ENCODE results near the gene HHAT.

Gene HHAT

DNA sequence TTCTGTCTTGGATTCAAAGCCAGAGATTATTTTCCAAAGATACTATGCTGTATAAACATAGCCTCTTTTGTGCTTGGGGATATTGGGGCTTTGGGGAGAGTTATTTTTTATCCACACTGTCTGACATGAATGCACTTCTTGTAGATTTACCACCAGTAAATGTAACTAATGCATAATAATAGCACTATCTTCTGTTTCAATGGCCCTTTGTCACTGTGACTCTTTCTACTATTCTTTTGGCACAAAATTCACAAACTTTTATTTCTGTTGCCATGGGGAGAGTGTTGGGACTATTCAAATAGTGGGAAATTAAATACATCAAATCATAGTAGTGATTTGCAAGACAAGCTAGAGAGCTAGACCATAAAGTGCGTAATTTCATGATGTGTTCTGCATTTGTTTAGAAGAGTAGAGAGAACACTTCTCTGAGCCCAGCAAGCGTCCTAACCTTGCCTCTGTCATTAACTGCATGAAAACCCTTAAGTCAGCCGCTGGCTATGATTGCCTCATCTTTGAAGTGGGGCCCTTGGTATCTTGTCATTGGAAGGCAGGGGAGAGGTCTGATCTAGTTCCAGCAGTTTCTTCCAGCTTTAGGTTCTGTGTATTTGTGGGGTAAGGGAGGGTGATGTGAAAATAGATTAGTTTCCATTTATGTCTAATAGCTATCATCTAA lies 154.4 kb downstream of the HHAT start:
- Histone ChIP-seq H3K4me1 (no peaks in the 10 kb centered on the region), H3K36me3 (ENCODE audit: control insufficient read depth, insufficient read depth, low read length) (no peaks in the 10 kb centered on the region), H3K9ac (no peak overlapping the region), H3K27me3 (ENCODE audit: control insufficient read depth, insufficient read depth, low read length) (no peaks in the 10 kb centered on the region), H3K4me2 (ENCODE audit: low read length) (no peak overlapping the region), H3K79me2 (no peaks in the 10 kb centered on the region), H3K9me3 (ENCODE audit: control insufficient read depth, low read length) (no peaks in the 10 kb centered on the region), H3K27ac (no peak overlapping the region), H3K4me3 (ENCODE audit: low read depth, low read length) (no peak overlapping the region), H2AFZ (no peak overlapping the region)
- TF ChIP-seq, protein P1, sequence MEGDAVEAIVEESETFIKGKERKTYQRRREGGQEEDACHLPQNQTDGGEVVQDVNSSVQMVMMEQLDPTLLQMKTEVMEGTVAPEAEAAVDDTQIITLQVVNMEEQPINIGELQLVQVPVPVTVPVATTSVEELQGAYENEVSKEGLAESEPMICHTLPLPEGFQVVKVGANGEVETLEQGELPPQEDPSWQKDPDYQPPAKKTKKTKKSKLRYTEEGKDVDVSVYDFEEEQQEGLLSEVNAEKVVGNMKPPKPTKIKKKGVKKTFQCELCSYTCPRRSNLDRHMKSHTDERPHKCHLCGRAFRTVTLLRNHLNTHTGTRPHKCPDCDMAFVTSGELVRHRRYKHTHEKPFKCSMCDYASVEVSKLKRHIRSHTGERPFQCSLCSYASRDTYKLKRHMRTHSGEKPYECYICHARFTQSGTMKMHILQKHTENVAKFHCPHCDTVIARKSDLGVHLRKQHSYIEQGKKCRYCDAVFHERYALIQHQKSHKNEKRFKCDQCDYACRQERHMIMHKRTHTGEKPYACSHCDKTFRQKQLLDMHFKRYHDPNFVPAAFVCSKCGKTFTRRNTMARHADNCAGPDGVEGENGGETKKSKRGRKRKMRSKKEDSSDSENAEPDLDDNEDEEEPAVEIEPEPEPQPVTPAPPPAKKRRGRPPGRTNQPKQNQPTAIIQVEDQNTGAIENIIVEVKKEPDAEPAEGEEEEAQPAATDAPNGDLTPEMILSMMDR (IDR thresholded peaks at IDR 0.05), result no peak

DNA sequence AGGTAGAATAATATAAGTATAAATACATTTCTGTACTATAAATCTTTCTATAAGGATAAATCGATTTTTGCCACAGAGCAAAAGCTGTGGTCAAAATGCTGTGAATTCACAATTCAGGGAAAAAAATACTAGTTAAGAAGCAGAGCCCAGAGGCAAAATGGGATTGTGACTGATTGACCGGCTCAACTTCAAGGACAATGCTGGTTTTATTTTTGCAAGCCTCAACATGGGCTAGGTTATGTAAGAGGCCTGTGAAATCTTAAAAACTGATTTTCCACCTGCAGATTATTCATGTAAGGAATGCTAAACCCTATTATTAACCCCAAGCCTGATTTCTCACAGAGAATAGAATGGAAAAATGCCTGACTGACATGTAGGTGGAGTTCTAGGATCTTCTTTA lies 155.1 kb downstream of the HHAT start:
- H3K27ac ChIP-seq, result no peak overlapping the region
- H3K9ac ChIP-seq, result no peak overlapping the region
- TF ChIP-seq, protein P1 (IDR thresholded peaks at IDR 0.05), result no peak
- no peaks in the 10 kb centered on the region for H3K79me2 ChIP-seq
- no peaks in the 10 kb centered on the region for H3K9me3 ChIP-seq (ENCODE audit: control insufficient read depth, low read length)
- H3K4me2 ChIP-seq (ENCODE audit: low read length), result no peak overlapping the region
- H2AFZ ChIP-seq, result no peak overlapping the region
- H3K27me3 ChIP-seq (ENCODE audit: control insufficient read depth, insufficient read depth, low read length), result no peaks in the 10 kb centered on the region
- H3K4me1 ChIP-seq, result no peaks in the 10 kb centered on the region
- no peak overlapping the region for H3K4me3 ChIP-seq (ENCODE audit: low read depth, low read length)
- no peaks in the 10 kb centered on the region for H3K36me3 ChIP-seq (ENCODE audit: control insufficient read depth, insufficient read depth, low read length)

DNA sequence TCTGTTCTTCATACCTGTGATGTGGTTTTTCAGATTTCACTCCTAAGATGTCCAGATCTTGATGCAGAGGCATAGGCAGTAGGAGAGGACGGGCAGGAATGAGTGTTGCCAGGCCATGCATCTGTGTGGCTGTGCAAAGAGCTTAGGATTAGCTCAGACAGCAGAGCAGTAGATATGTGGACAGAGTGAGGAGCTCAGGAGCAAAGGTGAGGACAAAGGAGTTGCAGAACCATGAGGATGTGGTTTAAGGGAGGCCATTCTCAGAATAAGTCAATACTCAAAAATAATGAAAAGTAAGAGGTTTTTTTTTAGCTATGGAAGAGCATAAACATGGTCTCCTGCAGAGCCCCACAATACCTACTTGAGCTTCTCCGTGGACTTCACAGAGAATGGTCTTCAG lies 158.3 kb downstream of the HHAT start:
- TF ChIP-seq, protein P1 (IDR thresholded peaks at IDR 0.05), result no peak
- no peak overlapping the region for H3K4me3 ChIP-seq (ENCODE audit: low read depth, low read length)
- H2AFZ ChIP-seq, result no peak overlapping the region

DNA sequence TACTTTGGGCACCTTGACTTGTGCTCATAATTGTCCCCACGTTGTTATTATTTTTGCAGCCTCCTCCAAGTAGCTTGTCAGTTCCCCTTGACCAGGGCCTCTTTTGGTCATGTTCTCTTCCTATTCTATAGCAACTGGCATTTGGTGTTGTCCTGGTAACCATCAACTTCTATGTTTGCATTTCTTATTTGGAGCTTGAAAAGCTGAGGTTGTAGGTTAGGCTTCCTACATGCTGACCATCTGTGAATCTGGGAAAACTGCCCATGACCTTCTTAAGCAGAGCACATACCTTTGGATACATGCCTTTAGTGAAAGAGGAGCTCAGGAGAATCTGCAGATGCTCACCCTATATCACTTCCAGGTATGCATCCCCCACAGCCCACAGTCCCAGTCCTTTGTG lies 160.8 kb downstream of the HHAT start:
- Histone ChIP-seq H3K4me1 (no peaks in the 10 kb centered on the region), H3K4me3 (ENCODE audit: low read depth, low read length) (no peak overlapping the region), H2AFZ (no peak overlapping the region), H3K27ac (no peak overlapping the region), H3K9me3 (ENCODE audit: control insufficient read depth, low read length) (no peaks in the 10 kb centered on the region), H3K27me3 (ENCODE audit: control insufficient read depth, insufficient read depth, low read length) (no peaks in the 10 kb centered on the region), H3K79me2 (no peaks in the 10 kb centered on the region), H3K4me2 (ENCODE audit: low read length) (no peak overlapping the region), H3K36me3 (ENCODE audit: control insufficient read depth, insufficient read depth, low read length) (no peaks in the 10 kb centered on the region), H3K9ac (no peak overlapping the region)
- TF ChIP-seq, protein P1 (IDR thresholded peaks at IDR 0.05), result no peak

More for the DNA sequence above, 158.3 kb downstream of the HHAT start:
- no peaks in the 10 kb centered on the region for H3K9me3 ChIP-seq (ENCODE audit: control insufficient read depth, low read length)
- H3K27ac ChIP-seq, result no peak overlapping the region
- H3K4me1 ChIP-seq, result no peaks in the 10 kb centered on the region
- no peaks in the 10 kb centered on the region for H3K36me3 ChIP-seq (ENCODE audit: control insufficient read depth, insufficient read depth, low read length)
- no peaks in the 10 kb centered on the region for H3K27me3 ChIP-seq (ENCODE audit: control insufficient read depth, insufficient read depth, low read length)
- H3K79me2 ChIP-seq, result no peaks in the 10 kb centered on the region
- no peak overlapping the region for H3K4me2 ChIP-seq (ENCODE audit: low read length)
- no peak overlapping the region for H3K9ac ChIP-seq

DNA sequence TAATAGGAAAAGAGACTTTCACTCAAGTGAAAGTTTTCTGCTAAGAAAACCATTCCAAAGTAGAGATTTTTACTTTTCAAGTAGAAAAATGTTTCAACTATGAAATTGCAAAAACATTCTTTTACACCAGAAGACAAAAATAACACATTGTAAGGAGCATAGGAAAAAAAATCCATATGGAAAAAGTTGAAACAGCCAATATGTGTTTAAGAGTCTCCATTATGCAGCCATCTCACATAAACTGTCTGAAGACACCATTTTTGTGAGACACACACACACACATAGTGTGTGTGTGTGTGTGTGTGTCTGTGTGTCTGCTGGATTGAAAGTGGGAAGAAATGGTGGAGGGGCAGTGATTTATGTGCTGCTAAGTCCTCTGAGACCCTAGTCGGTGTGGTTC lies 162.1 kb downstream of the HHAT start:
- H3K27me3 ChIP-seq (ENCODE audit: control insufficient read depth, insufficient read depth, low read length), result no peaks in the 10 kb centered on the region
- no peaks in the 10 kb centered on the region for H3K9me3 ChIP-seq (ENCODE audit: control insufficient read depth, low read length)
- TF ChIP-seq, protein P1 (IDR thresholded peaks at IDR 0.05), result no peak
- no peaks in the 10 kb centered on the region for H3K79me2 ChIP-seq
- H3K4me3 ChIP-seq (ENCODE audit: low read depth, low read length), result no peak overlapping the region
- H3K9ac ChIP-seq, result no peak overlapping the region
- H3K36me3 ChIP-seq (ENCODE audit: control insufficient read depth, insufficient read depth, low read length), result no peaks in the 10 kb centered on the region
- H3K4me2 ChIP-seq (ENCODE audit: low read length), result no peak overlapping the region
- no peaks in the 10 kb centered on the region for H3K4me1 ChIP-seq
- H2AFZ ChIP-seq, result no peak overlapping the region
- H3K27ac ChIP-seq, result no peak overlapping the region
